Measurements from ENCODE around the gene NME8. TPM values are rescaled to one million over a fixed set of nuclear protein-coding genes. Genes with fewer than 3 reads are reported as not detected.

The NME8 gene
- total and polyA plus RNA-seq, 2 donors (not counting 1 experiment from before 2014, with no cell fraction given): not detected

GRCh38 chr7:37920849-37921805 is 72.7 kb downstream of the NME8 start:
- Histone ChIP-seq H3K27ac (ENCODE audit: low read length in 2 of 2) (no peak overlapping the region), H3K27me3 (replicated peaks in 1 of 4; ENCODE audit: control extremely low read depth in 1 of 4, control insufficient read depth in 3 of 4, insufficient read depth in 4 of 4, low read length in 3 of 4) (peaks cover 0 to 46% (median 23%) of the 10 kb centered on the region in 4 experiments), H2AFZ (ENCODE audit: insufficient read depth, low read depth, low read length, poor library complexity, severe bottlenecking) (peak overlapping the region; percentile 73), H3K4me1 (ENCODE audit: control insufficient read depth in 2 of 2, insufficient read depth in 2 of 2, low read length in 2 of 2) (peaks cover 21% of the 10 kb centered on the region in 2 donors), H3K4me3 (ENCODE audit: control extremely low read depth in 1 of 5, extremely low read depth in 1 of 5, insufficient read depth in 1 of 5, low read depth in 2 of 5, low read length in 4 of 5) (peak overlapping the region in 4 of 5 experiments; percentile 25 to 60 (median 50)), H3K79me2 (ENCODE audit: control insufficient read depth, insufficient read depth, low read length) (no peaks in the 10 kb centered on the region), H3K36me3 (replicated peaks in 1 of 2; ENCODE audit: control extremely low read depth in 1 of 2, control insufficient read depth in 1 of 2, extremely low read depth in 1 of 2, insufficient read depth in 2 of 2, low read length in 1 of 2) (no peaks in the 10 kb centered on the region), H4K20me1 (ENCODE audit: control insufficient read depth, insufficient read depth, low read length, poor library complexity, severe bottlenecking) (no peaks in the 10 kb centered on the region), H3K9me3 (ENCODE audit: control extremely low read depth in 1 of 3, control insufficient read depth in 2 of 3, insufficient read depth in 1 of 3, low read length in 2 of 3) (peaks cover 0 to 7% (median 6%) of the 10 kb centered on the region in 3 donors), H3K9ac (ENCODE audit: low read length) (peak overlapping the region; percentile 55), H3K4me2 (replicated peaks; ENCODE audit: low read depth, low read length, poor library complexity, severe bottlenecking) (peak overlapping the region; percentile 83)
- ChIA-PET CTCF (no interaction called here), POLR2A (no interaction called here)
- DNase-seq: peak; percentile 24
- peak; percentile 46 for ATAC-seq (ENCODE audit: low read depth)
- Mint-ChIP-seq H3K27me3 (peaks cover 60% of the 10 kb centered on the region), H3K9me3 (ENCODE audit: insufficient read depth) (peaks cover under 1% of the 10 kb centered on the region), H3K27ac (no peak overlapping the region), H3K4me1 (peaks cover 25% of the 10 kb centered on the region), H3K4me3 (peak overlapping the region; percentile 82)
- intact Hi-C loops (cut with micrococcal nuclease): no loop called here
- 1% methylated on average over 59 of the region's 63 CpGs for WGBS (ENCODE audit: insufficient coverage)
- TF ChIP-seq CTCF (IDR thresholded peaks at IDR 0.05): no peak
- TF ChIP-seq EZH2 (IDR thresholded peaks at IDR 0.05; ENCODE audit: borderline replicate concordance, insufficient read depth, low read depth, low read length, poor library complexity, severe bottlenecking): no peak

DNA sequence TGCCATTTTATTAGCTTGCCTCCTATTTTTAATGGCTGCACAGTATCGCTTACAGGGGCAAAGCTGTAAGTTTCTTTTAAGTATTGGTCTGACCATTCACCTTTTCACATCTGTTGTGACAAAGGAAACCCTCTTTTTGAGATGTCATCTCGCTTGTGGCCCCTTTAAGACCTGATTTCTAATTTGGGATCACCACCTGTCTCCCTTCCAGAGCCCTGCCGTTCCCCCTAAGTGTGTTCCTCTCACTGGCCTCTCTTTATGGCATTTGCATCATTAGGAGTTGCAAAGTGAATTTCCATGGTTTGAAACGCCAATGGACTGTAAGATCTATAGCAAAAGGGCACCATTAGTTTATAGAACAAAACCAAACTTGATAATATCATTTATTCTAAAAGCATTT is 73.5 kb downstream of the NME8 start:
- TF ChIP-seq CTCF (IDR thresholded peaks at IDR 0.05): no peak
- no peak for TF ChIP-seq EZH2 (IDR thresholded peaks at IDR 0.05; ENCODE audit: borderline replicate concordance, insufficient read depth, low read depth, low read length, poor library complexity, severe bottlenecking)
- peaks cover 0 to 38% (median 21%) of the 10 kb centered on the region in 4 experiments for H3K27me3 ChIP-seq (replicated peaks in 1 of 4; ENCODE audit: control extremely low read depth in 1 of 4, control insufficient read depth in 3 of 4, insufficient read depth in 4 of 4, low read length in 3 of 4)
- ChIA-PET POLR2A (no interaction called here), CTCF (no interaction called here)
- no peaks in the 10 kb centered on the region for H3K79me2 ChIP-seq (ENCODE audit: control insufficient read depth, insufficient read depth, low read length)
- peaks cover 61% of the 10 kb centered on the region for H3K27me3 Mint-ChIP-seq
- intact Hi-C loops (cut with micrococcal nuclease): no loop called here
- no peak overlapping the region for H3K4me3 ChIP-seq (ENCODE audit: control extremely low read depth in 1 of 5, extremely low read depth in 1 of 5, insufficient read depth in 1 of 5, low read depth in 2 of 5, low read length in 4 of 5)
- H3K9ac ChIP-seq (ENCODE audit: low read length): no peak overlapping the region
- H3K9me3 Mint-ChIP-seq (ENCODE audit: insufficient read depth): peaks cover 2% of the 10 kb centered on the region
- H4K20me1 ChIP-seq (ENCODE audit: control insufficient read depth, insufficient read depth, low read length, poor library complexity, severe bottlenecking): no peaks in the 10 kb centered on the region
- no peaks in the 10 kb centered on the region for H3K36me3 ChIP-seq (replicated peaks in 1 of 2; ENCODE audit: control extremely low read depth in 1 of 2, control insufficient read depth in 1 of 2, extremely low read depth in 1 of 2, insufficient read depth in 2 of 2, low read length in 1 of 2)
- no peak for DNase-seq
- no peak overlapping the region for H3K27ac ChIP-seq (ENCODE audit: low read length in 2 of 2)
- WGBS (ENCODE audit: insufficient coverage): no CpG with 5 or more reads among the region's 4 CpGs
- no peak overlapping the region for H3K4me2 ChIP-seq (replicated peaks; ENCODE audit: low read depth, low read length, poor library complexity, severe bottlenecking)
- peaks cover 0 to 7% (median 3%) of the 10 kb centered on the region in 3 donors for H3K9me3 ChIP-seq (ENCODE audit: control extremely low read depth in 1 of 3, control insufficient read depth in 2 of 3, insufficient read depth in 1 of 3, low read length in 2 of 3)
- peak overlapping the region; percentile 58 for H3K4me3 Mint-ChIP-seq
- peaks cover 14% of the 10 kb centered on the region in 2 donors for H3K4me1 ChIP-seq (ENCODE audit: control insufficient read depth in 2 of 2, insufficient read depth in 2 of 2, low read length in 2 of 2)
- no peak for ATAC-seq (ENCODE audit: low read depth)
- H3K4me1 Mint-ChIP-seq: peaks cover 20% of the 10 kb centered on the region
- H3K27ac Mint-ChIP-seq: no peak overlapping the region
- no peak overlapping the region for H2AFZ ChIP-seq (ENCODE audit: insufficient read depth, low read depth, low read length, poor library complexity, severe bottlenecking)
